CD4-positive, CD25-positive, alpha-beta regulatory T cell (primary cell): ENCODE data around the gene LAMB4. TPM values are rescaled to one million over a fixed set of nuclear protein-coding genes. Genes with fewer than 3 reads are reported as not detected.
A peak's percentile ranks its signal among the peaks of the same experiment; 100 is the strongest.

ENCODE experiments used
- ATAC-seq, 2 donors: fragments of 150-1000 bp; cut with Tn5 transposase; one replicate each; pipeline ENCODE4 v1.10.0; 2021; ENCODE audit warnings: low read depth in 2 of 2, moderate number of reproducible peaks in 2 of 2, moderate library complexity in 1 of 2
- DNase-seq, 3 donors: peaks; one replicate each; pipeline versions ENCODE4 v3.0.0 to v3.0.0-alpha.2; 2012 to 2022; ENCODE audit warnings: mixed read lengths in 1 of 3
- H3K27ac ChIP-seq: one replicate; pipeline ENCODE4 v1.7.0; 2013; ENCODE audit warnings: mild to moderate bottlenecking, low read length; ENCODE audit not compliant: insufficient read depth, poor library complexity, severe bottlenecking
- H3K27me3 ChIP-seq: one replicate; pipeline ENCODE4 v1.7.0; 2013; ENCODE audit warnings: low read length; ENCODE audit not compliant: control insufficient read depth, insufficient read depth
- H3K36me3 ChIP-seq: one replicate; pipeline ENCODE4 v1.7.0; 2013; ENCODE audit warnings: mild to moderate bottlenecking, low read length, moderate library complexity; ENCODE audit not compliant: control insufficient read depth, insufficient read depth
- H3K4me1 ChIP-seq: 2 replicates; pipeline ENCODE4 v1.7.0; 2013; ENCODE audit warnings: mild to moderate bottlenecking, low read length; ENCODE audit not compliant: insufficient read depth, control insufficient read depth, poor library complexity, severe bottlenecking
- H3K4me3 ChIP-seq: one replicate; pipeline ENCODE4 v1.7.0; 2013; ENCODE audit warnings: low read depth, mild to moderate bottlenecking, low read length, moderate library complexity
- H3K9me3 ChIP-seq, 2 experiments: 1 replicate in 1 of 2; 2 replicates in 1 of 2; pipeline ENCODE4 v1.7.0; 2013; ENCODE audit warnings: low read length in 2 of 2, mild to moderate bottlenecking in 1 of 2, moderate library complexity in 1 of 2; ENCODE audit not compliant: control insufficient read depth in 2 of 2
- H3K27ac Mint-ChIP-seq, 3 donors: one replicate each; pipeline ENCODE4 v1.8.0; 2020 to 2022; ENCODE audit warnings: mild to moderate bottlenecking in 3 of 3, mixed read lengths in 3 of 3, moderate library complexity in 2 of 3
- H3K27me3 Mint-ChIP-seq: one replicate; pipeline ENCODE4 v1.8.0; 2022; ENCODE audit warnings: mild to moderate bottlenecking, mixed read lengths
- H3K36me3 Mint-ChIP-seq: one replicate; pipeline ENCODE4 v1.8.0; 2020; ENCODE audit warnings: mixed read lengths
- H3K4me1 Mint-ChIP-seq, 4 donors: one replicate each; pipeline ENCODE4 v1.8.0; 2020 to 2022; ENCODE audit warnings: mixed read lengths in 4 of 4, mild to moderate bottlenecking in 1 of 4
- H3K4me3 Mint-ChIP-seq, 4 donors: one replicate each; pipeline ENCODE4 v1.8.0; 2020 to 2022; ENCODE audit warnings: mild to moderate bottlenecking in 4 of 4, mixed read lengths in 4 of 4, moderate library complexity in 3 of 4
- H3K9me3 Mint-ChIP-seq, 7 donors: one replicate each; pipeline ENCODE4 v1.8.0; 2020 to 2022; ENCODE audit warnings: mixed read lengths in 7 of 7, mild to moderate bottlenecking in 3 of 7, moderate library complexity in 2 of 7
- polyA plus RNA-seq, 4 donors: library from polyadenylated mRNA; unstranded; fragments of 300-500 nt; fragmentation: Illumina TruSeq; gene quantifications; one replicate each; pipeline ENCODE4 v1.2.3, GENCODE V29; 2021
- total RNA-seq: library from RNA; stranded (reverse); gene quantifications from one replicate; pipeline ENCODE4 v1.2.3, GENCODE V29; 2022

LAMB4 gene
- total and polyA plus RNA-seq, 5 donors from 2014 or later: not detected

- Histone ChIP-seq H3K36me3 (no peaks in the 10 kb centered on the region), H3K4me1 (no peaks in the 10 kb centered on the region), H3K4me3 (no peak overlapping the region), H3K9me3 (no peaks in the 10 kb centered on the region), H3K27ac (no peak overlapping the region), H3K27me3 (peaks cover 2% of the 10 kb centered on the region)
- DNase-seq (no peak), ATAC-seq (no peak)
- Mint-ChIP-seq H3K36me3 (no peaks in the 10 kb centered on the region), H3K4me3 (no peak overlapping the region), H3K27ac (no peak overlapping the region), H3K27me3 (peaks cover 12% of the 10 kb centered on the region), H3K4me1 (no peaks in the 10 kb centered on the region), H3K9me3 (peaks cover 0 to 4% (median 0%) of the 10 kb centered on the region in 7 donors)
These were observed 103.5 kb downstream of the LAMB4 start for GRCh38 chr7:108026647-108027046.

- peaks cover 2% of the 10 kb centered on the region for H3K27me3 ChIP-seq
- Mint-ChIP-seq H3K9me3 (peaks cover 0 to 4% (median 0%) of the 10 kb centered on the region in 7 donors), H3K36me3 (no peaks in the 10 kb centered on the region), H3K4me1 (no peaks in the 10 kb centered on the region), H3K27me3 (peaks cover 14% of the 10 kb centered on the region), H3K27ac (no peak overlapping the region), H3K4me3 (no peak overlapping the region)
- no peak overlapping the region for H3K4me3 ChIP-seq
- H3K9me3 ChIP-seq: no peaks in the 10 kb centered on the region
- DNase-seq: no peak
- no peak for ATAC-seq
- H3K36me3 ChIP-seq: no peaks in the 10 kb centered on the region
- H3K4me1 ChIP-seq: no peaks in the 10 kb centered on the region
- no peak overlapping the region for H3K27ac ChIP-seq
These were observed 104.0 kb downstream of the LAMB4 start for GRCh38 chr7:108026116-108026515.

- no peak for ATAC-seq
- Mint-ChIP-seq H3K4me1 (no peaks in the 10 kb centered on the region), H3K27me3 (peaks cover 17% of the 10 kb centered on the region), H3K9me3 (peaks cover 0 to 4% (median 0%) of the 10 kb centered on the region in 7 donors), H3K36me3 (no peaks in the 10 kb centered on the region), H3K4me3 (no peak overlapping the region), H3K27ac (no peak overlapping the region)
- H3K4me3 ChIP-seq: no peak overlapping the region
- peaks cover 2% of the 10 kb centered on the region for H3K27me3 ChIP-seq
- DNase-seq: no peak
- no peaks in the 10 kb centered on the region for H3K4me1 ChIP-seq
- no peak overlapping the region for H3K27ac ChIP-seq
- no peaks in the 10 kb centered on the region for H3K9me3 ChIP-seq
- H3K36me3 ChIP-seq: no peaks in the 10 kb centered on the region
These were observed 105.6 kb downstream of the LAMB4 start for GRCh38 chr7:108024538-108024937.

- Mint-ChIP-seq H3K9me3 (peaks cover 0 to 2% (median 0%) of the 10 kb centered on the region in 7 donors), H3K4me3 (no peak overlapping the region), H3K27me3 (peaks cover 26% of the 10 kb centered on the region), H3K36me3 (no peaks in the 10 kb centered on the region), H3K27ac (no peak overlapping the region), H3K4me1 (no peaks in the 10 kb centered on the region)
- Histone ChIP-seq H3K27me3 (peaks cover 4% of the 10 kb centered on the region), H3K9me3 (no peaks in the 10 kb centered on the region), H3K27ac (no peak overlapping the region), H3K4me1 (no peaks in the 10 kb centered on the region), H3K4me3 (no peak overlapping the region), H3K36me3 (no peaks in the 10 kb centered on the region)
- DNase-seq (no peak), ATAC-seq (no peak)
These were observed 109.6 kb downstream of the LAMB4 start for GRCh38 chr7:108020585-108020984.

GRCh38 chr7:108018668-108019067 lies 111.5 kb downstream of the LAMB4 start:
- H3K4me1 ChIP-seq: no peaks in the 10 kb centered on the region
- DNase-seq (no peak), ATAC-seq (no peak)
- H3K27me3 ChIP-seq: peaks cover 2% of the 10 kb centered on the region
- H3K4me1 Mint-ChIP-seq: no peaks in the 10 kb centered on the region
- H3K36me3 Mint-ChIP-seq: no peaks in the 10 kb centered on the region
- H3K4me3 ChIP-seq: no peak overlapping the region
- H3K36me3 ChIP-seq: no peaks in the 10 kb centered on the region
- no peaks in the 10 kb centered on the region for H3K9me3 Mint-ChIP-seq
- no peak overlapping the region for H3K27ac Mint-ChIP-seq
- H3K4me3 Mint-ChIP-seq: no peak overlapping the region
- H3K9me3 ChIP-seq: no peaks in the 10 kb centered on the region
- H3K27ac ChIP-seq: no peak overlapping the region
- peaks cover 19% of the 10 kb centered on the region for H3K27me3 Mint-ChIP-seq

- ATAC-seq (no peak), DNase-seq (no peak)
- Mint-ChIP-seq H3K36me3 (no peaks in the 10 kb centered on the region), H3K27me3 (peaks cover 27% of the 10 kb centered on the region), H3K9me3 (no peaks in the 10 kb centered on the region), H3K27ac (no peak overlapping the region), H3K4me1 (no peaks in the 10 kb centered on the region), H3K4me3 (no peak overlapping the region)
- H3K27me3 ChIP-seq: peaks cover 4% of the 10 kb centered on the region
- no peaks in the 10 kb centered on the region for H3K9me3 ChIP-seq
- H3K4me3 ChIP-seq: no peak overlapping the region
- H3K36me3 ChIP-seq: no peaks in the 10 kb centered on the region
- H3K27ac ChIP-seq: no peak overlapping the region
- H3K4me1 ChIP-seq: no peaks in the 10 kb centered on the region
These were observed 112.4 kb downstream of the LAMB4 start for GRCh38 chr7:108017776-108018151.

- Mint-ChIP-seq H3K36me3 (no peaks in the 10 kb centered on the region), H3K9me3 (no peaks in the 10 kb centered on the region), H3K4me1 (no peaks in the 10 kb centered on the region), H3K4me3 (no peak overlapping the region), H3K27me3 (peaks cover 32% of the 10 kb centered on the region), H3K27ac (no peak overlapping the region)
- DNase-seq: peak in 1 of 3 donors; percentile 13
- H3K27me3 ChIP-seq: peaks cover 4% of the 10 kb centered on the region
- ATAC-seq: no peak
- no peaks in the 10 kb centered on the region for H3K9me3 ChIP-seq
- no peak overlapping the region for H3K4me3 ChIP-seq
- H3K4me1 ChIP-seq: no peaks in the 10 kb centered on the region
- H3K27ac ChIP-seq: no peak overlapping the region
- no peaks in the 10 kb centered on the region for H3K36me3 ChIP-seq
These were observed 113.1 kb downstream of the LAMB4 start for GRCh38 chr7:108016841-108017775.

- no peak for ATAC-seq
- Histone ChIP-seq H3K4me3 (no peak overlapping the region), H3K9me3 (no peaks in the 10 kb centered on the region), H3K27ac (no peak overlapping the region), H3K27me3 (peaks cover 4% of the 10 kb centered on the region), H3K36me3 (no peaks in the 10 kb centered on the region), H3K4me1 (no peaks in the 10 kb centered on the region)
- H3K4me3 Mint-ChIP-seq: no peak overlapping the region
- H3K27ac Mint-ChIP-seq: no peak overlapping the region
- no peak for DNase-seq
- no peaks in the 10 kb centered on the region for H3K36me3 Mint-ChIP-seq
- H3K27me3 Mint-ChIP-seq: peaks cover 28% of the 10 kb centered on the region
- H3K4me1 Mint-ChIP-seq: no peaks in the 10 kb centered on the region
- no peaks in the 10 kb centered on the region for H3K9me3 Mint-ChIP-seq
These were observed 114.4 kb downstream of the LAMB4 start for GRCh38 chr7:108015740-108016139.
